Measurements from ENCODE around the gene B3GALT6. TPM values are rescaled to one million over a fixed set of nuclear protein-coding genes. Genes with fewer than 3 reads are reported as not detected.

B3GALT6 gene
- total RNA-seq, 2 experiments from 2014 or later = 13.3 to 14.4 TPM

- H3K27me3 Mint-ChIP-seq = no peaks in the 10 kb centered on the region
- peaks cover 70% of the 10 kb centered on the region for H3K4me1 Mint-ChIP-seq
- peak overlapping the region; percentile 99 for H3K27ac Mint-ChIP-seq
- no peak for DNase-seq
- peaks cover 5% of the 10 kb centered on the region for H3K9me3 Mint-ChIP-seq
- CTCF ChIA-PET = no interaction called here
- peaks cover 58% of the 10 kb centered on the region for H3K36me3 Mint-ChIP-seq (ENCODE audit: low read depth)
- POLR2A ChIA-PET = interaction anchor here (0.9 to 6.0 kb wide), 7 partner anchors 9 to 202 kb away, joined by 3 to 65 read pairs (median 5); partner anchors contain the start of genes CCNL2, ISG15, SDF4 and TNFRSF18
- H3K4me3 Mint-ChIP-seq = peak overlapping the region; percentile 71
Measured at GRCh38 chr1:1215080-1215676, 16.9 kb upstream of the B3GALT6 start.

GRCh38 chr1:1215881-1216605 lies 16.0 kb upstream of the B3GALT6 start:
- ChIA-PET CTCF (interaction anchor here (1.2 to 1.6 kb wide), 2 partner anchors 15 to 94 kb away, joined by 4 read pairs; partner anchors contain the start of gene SDF4), POLR2A (interaction anchor here (0.9 to 6.0 kb wide), 9 partner anchors 10 to 202 kb away, joined by 3 to 65 read pairs (median 5); partner anchors contain the start of genes CCNL2, ISG15, SDF4 and TNFRSF18)
- Mint-ChIP-seq H3K27ac (peak overlapping the region; percentile 99), H3K4me1 (peaks cover 69% of the 10 kb centered on the region), H3K36me3 (ENCODE audit: low read depth) (peaks cover 59% of the 10 kb centered on the region), H3K4me3 (peak overlapping the region; percentile 71), H3K27me3 (no peaks in the 10 kb centered on the region), H3K9me3 (peaks cover 5% of the 10 kb centered on the region)
- no peak for DNase-seq

- peaks cover 5% of the 10 kb centered on the region for H3K9me3 Mint-ChIP-seq
- ChIA-PET POLR2A (interaction anchor here (1.0 to 6.0 kb wide), 7 partner anchors 10 to 176 kb away, joined by 3 to 65 read pairs (median 5); partner anchors contain the start of genes SDF4 and TNFRSF18), CTCF (interaction anchor here (1.2 to 1.6 kb wide), 2 partner anchors 14 to 94 kb away, joined by 4 read pairs; partner anchors contain the start of gene SDF4)
- peaks cover 66% of the 10 kb centered on the region for H3K4me1 Mint-ChIP-seq
- H3K4me3 Mint-ChIP-seq = peak overlapping the region; percentile 71
- DNase-seq = peak; percentile 83
- H3K27me3 Mint-ChIP-seq = no peaks in the 10 kb centered on the region
- H3K36me3 Mint-ChIP-seq (ENCODE audit: low read depth) = peaks cover 65% of the 10 kb centered on the region
- peak overlapping the region; percentile 99 for H3K27ac Mint-ChIP-seq
Measured at GRCh38 chr1:1216770-1217620, 15.0 kb upstream of the B3GALT6 start.

- Mint-ChIP-seq H3K4me3 (no peak overlapping the region), H3K9me3 (peaks cover 5% of the 10 kb centered on the region), H3K36me3 (ENCODE audit: low read depth) (peaks cover 69% of the 10 kb centered on the region), H3K27ac (peak overlapping the region; percentile 91), H3K4me1 (peaks cover 67% of the 10 kb centered on the region), H3K27me3 (no peaks in the 10 kb centered on the region)
- CTCF ChIA-PET = no interaction called here
- no peak for DNase-seq
- POLR2A ChIA-PET = interaction anchor here (1.0 to 6.0 kb wide), 5 partner anchors 11 to 96 kb away, joined by 3 to 65 read pairs (median 19); partner anchors contain the start of genes B3GALT6, SDF4 and TNFRSF18
Measured at GRCh38 chr1:1217621-1218523, 14.2 kb upstream of the B3GALT6 start.

GRCh38 chr1:1218524-1219200 lies 13.4 kb upstream of the B3GALT6 start:
- Mint-ChIP-seq H3K4me3 (no peak overlapping the region), H3K27me3 (no peaks in the 10 kb centered on the region), H3K9me3 (peaks cover 5% of the 10 kb centered on the region), H3K27ac (peak overlapping the region; percentile 91), H3K36me3 (ENCODE audit: low read depth) (peaks cover 75% of the 10 kb centered on the region), H3K4me1 (peaks cover 68% of the 10 kb centered on the region)
- POLR2A ChIA-PET = interaction anchor here (2.1 to 6.0 kb wide), 2 partner anchors 12 to 13 kb away, joined by 19 to 65 read pairs; partner anchors contain the start of genes B3GALT6, SDF4 and TNFRSF18
- no peak for DNase-seq
- CTCF ChIA-PET = interaction anchor here (1.2 to 1.3 kb wide), 2 partner anchors 12 to 153 kb away, joined by 3 read pairs; no protein-coding TSS in a partner anchor

GRCh38 chr1:1219341-1219740 lies 12.7 kb upstream of the B3GALT6 start:
- peaks cover 65% of the 10 kb centered on the region for H3K4me1 Mint-ChIP-seq
- H3K27ac Mint-ChIP-seq = peak overlapping the region; percentile 91
- H3K4me3 Mint-ChIP-seq = peak overlapping the region; percentile 51

GRCh38 chr1:1220197-1220596 lies 11.8 kb upstream of the B3GALT6 start:
- ChIA-PET POLR2A (interaction anchor here (3.1 to 6.0 kb wide), 2 partner anchors 11 to 14 kb away, joined by 10 to 65 read pairs; partner anchors contain the start of gene TNFRSF18), CTCF (interaction anchor here (1.0 to 1.3 kb wide), 2 partner anchors 9 to 11 kb away, joined by 3 read pairs; no protein-coding TSS in a partner anchor)
- Mint-ChIP-seq H3K4me3 (no peak overlapping the region), H3K4me1 (peaks cover 56% of the 10 kb centered on the region), H3K27me3 (no peaks in the 10 kb centered on the region), H3K36me3 (ENCODE audit: low read depth) (peaks cover 84% of the 10 kb centered on the region), H3K27ac (peak overlapping the region; percentile 91), H3K9me3 (peaks cover 5% of the 10 kb centered on the region)
- DNase-seq = no peak

More at GRCh38 chr1:1219341-1219740, 12.7 kb upstream of the B3GALT6 start:
- peak; percentile 82 for DNase-seq
- CTCF ChIA-PET = interaction anchor here (1.0 to 1.3 kb wide), 3 partner anchors 10 to 152 kb away, joined by 3 read pairs; no protein-coding TSS in a partner anchor
- POLR2A ChIA-PET = interaction anchor here (2.1 to 6.0 kb wide), 2 partner anchors 12 to 13 kb away, joined by 19 to 65 read pairs; partner anchors contain the start of genes B3GALT6, SDF4 and TNFRSF18
- peaks cover 5% of the 10 kb centered on the region for H3K9me3 Mint-ChIP-seq
- peaks cover 82% of the 10 kb centered on the region for H3K36me3 Mint-ChIP-seq (ENCODE audit: low read depth)
- no peaks in the 10 kb centered on the region for H3K27me3 Mint-ChIP-seq

GRCh38 chr1:1221887-1222574 lies 10.0 kb upstream of the B3GALT6 start:
- ChIA-PET POLR2A (interaction anchor here (0.6 to 3.1 kb wide), 3 partner anchors 9 to 118 kb away, joined by 3 to 10 read pairs (median 3); no protein-coding TSS in a partner anchor), CTCF (no interaction called here)
- Mint-ChIP-seq H3K27me3 (no peaks in the 10 kb centered on the region), H3K36me3 (ENCODE audit: low read depth) (peaks cover 87% of the 10 kb centered on the region), H3K27ac (peak overlapping the region; percentile 26), H3K9me3 (peaks cover 7% of the 10 kb centered on the region), H3K4me3 (no peak overlapping the region), H3K4me1 (peaks cover 46% of the 10 kb centered on the region)
- DNase-seq = no peak

- POLR2A ChIA-PET = interaction anchor here (1.2 to 3.1 kb wide), 2 partner anchors 8 to 10 kb away, joined by 3 to 10 read pairs; no protein-coding TSS in a partner anchor
- CTCF ChIA-PET = no interaction called here
- Mint-ChIP-seq H3K9me3 (peaks cover 5% of the 10 kb centered on the region), H3K36me3 (ENCODE audit: low read depth) (peaks cover 85% of the 10 kb centered on the region), H3K27ac (no peak overlapping the region), H3K27me3 (no peaks in the 10 kb centered on the region), H3K4me1 (peaks cover 42% of the 10 kb centered on the region), H3K4me3 (no peak overlapping the region)
- DNase-seq = no peak
Measured at GRCh38 chr1:1222575-1223225, 9.3 kb upstream of the B3GALT6 start.

GRCh38 chr1:1223321-1223720 lies 8.7 kb upstream of the B3GALT6 start:
- no peak for DNase-seq
- Mint-ChIP-seq H3K9me3 (peaks cover 5% of the 10 kb centered on the region), H3K4me1 (peaks cover 36% of the 10 kb centered on the region), H3K4me3 (no peak overlapping the region), H3K36me3 (ENCODE audit: low read depth) (peaks cover 81% of the 10 kb centered on the region), H3K27ac (no peak overlapping the region), H3K27me3 (no peaks in the 10 kb centered on the region)
- CTCF ChIA-PET = no interaction called here
- POLR2A ChIA-PET = interaction anchor here (1.2 to 3.1 kb wide), 2 partner anchors 8 to 10 kb away, joined by 3 to 10 read pairs; no protein-coding TSS in a partner anchor

Data from activated CD4-positive, alpha-beta memory T cell treated with anti-CD3 and anti-CD28 coated beads, Interleukin-2, amount 10 ng/mL, durations not matched to agents 7 days and 5 days (primary cell).